K562 (cell line): Measurements from ENCODE around the gene PITRM1. TPM values are rescaled to one million over a fixed set of nuclear protein-coding genes. Genes with fewer than 3 reads are reported as not detected.

Source experiments
- ATAC-seq: fragments of 200-7000 bp; cut with Tn5 transposase; 3 replicates; pipeline ENCODE4 v1.9.1; 2020; ENCODE audit warnings: moderate library complexity
- BruUV-seq: library from RNA; stranded (reverse); fragments of 400-500 nt; replicated peaks from 2 replicates; lab custom pipeline; 2021; lab: Mats Ljungman, UMichigan
- CTCF ChIA-PET: fragments of 300-600 bp; formaldehyde crosslinking; extraction: SDS; loops from one replicate; lab custom pipeline; 2021; ENCODE audit warnings: low intra/inter-chr PET ratio; lab: Yijun Ruan, JAX
- POLR2A ChIA-PET: fragments of 300-600, 350-650 bp; sonication (Branson Sonifier 250); formaldehyde crosslinking; extraction: SDS; loops from one replicate; lab custom pipeline; 2021; ENCODE audit warnings: antibody characterized with exemption, inconsistent platforms; lab: Yijun Ruan, JAX
- DNase-seq, 4 experiments: peaks; one replicate each; pipeline versions ENCODE4 v3.0.0 to v3.0.0-alpha.2; 2011 to 2018; ENCODE audit warnings: low spot score in 3 of 4, mixed read lengths in 3 of 4; ENCODE audit errors: extremely low read depth in 1 of 4
- FAIRE-seq: peaks from 2 replicates; lab custom pipeline; 2011; peaks lifted over from hg19 to GRCh38; lab: Jason Lieb, UNC
- H2AFZ ChIP-seq: 2 replicates; pipeline ENCODE4 v1.6.0; 2011; ENCODE audit warnings: low read depth, low read length, control low read depth, inconsistent platforms
- H3K27ac ChIP-seq: fragments of 200-600 bp; 3 replicates; pipeline ENCODE4 v1.8.0; 2011; ENCODE audit warnings: low read depth, mild to moderate bottlenecking, control low read depth, inconsistent platforms, low read length, moderate library complexity, mixed read lengths; ENCODE audit errors: extremely low read depth
- H3K27me3 ChIP-seq, 2 experiments: fragments of 300-600 bp in 1 of 2; 2 replicates in 1 of 2; 3 replicates in 1 of 2; pipeline versions ENCODE4 v1.6.0 to v1.8.0; 2011; ENCODE audit warnings: inconsistent platforms in 2 of 2, low read length in 2 of 2, mild to moderate bottlenecking in 1 of 2, mixed read lengths in 1 of 2, moderate library complexity in 1 of 2; ENCODE audit not compliant: control insufficient read depth in 2 of 2, insufficient read depth in 2 of 2
- H3K36me3 ChIP-seq: fragments of 300-600 bp; 3 replicates; pipeline ENCODE4 v1.8.0; 2011; ENCODE audit warnings: mild to moderate bottlenecking, low read length, inconsistent platforms; ENCODE audit not compliant: control insufficient read depth, insufficient read depth
- H3K4me1 ChIP-seq, 2 experiments: fragments of 200-600 bp in 1 of 2; replicated peaks in 1 of 2; 2 replicates in 1 of 2; 3 replicates in 1 of 2; pipeline versions ENCODE4 v1.5.1 to v1.8.0; 2011; ENCODE audit warnings: inconsistent platforms in 2 of 2, low read length in 2 of 2, mild to moderate bottlenecking in 1 of 2, mixed read lengths in 1 of 2, moderate library complexity in 1 of 2; ENCODE audit not compliant: control insufficient read depth in 2 of 2, insufficient read depth in 2 of 2
- H3K4me2 ChIP-seq: 2 replicates; pipeline ENCODE4 v1.6.1; 2011; ENCODE audit warnings: low read length, control low read depth, inconsistent platforms, mixed read lengths; ENCODE audit not compliant: insufficient read depth
- H3K4me3 ChIP-seq: fragments of 200-600 bp; sonication (generic), shearing (Covaris generic); 2 replicates; pipeline ENCODE4 v1.5.1; 2016; ENCODE audit warnings: control low read depth, inconsistent platforms
- H3K79me2 ChIP-seq: fragments of 200-600 bp; 3 replicates; pipeline ENCODE4 v1.8.0; 2011; ENCODE audit warnings: low read length, inconsistent platforms; ENCODE audit not compliant: control insufficient read depth, insufficient read depth
- H3K9ac ChIP-seq, 2 experiments: 2 replicates each; pipeline versions ENCODE4 v1.6.0 to v1.6.1; 2011; ENCODE audit warnings: low read depth in 2 of 2, low read length in 2 of 2, control low read depth in 1 of 2, inconsistent platforms in 1 of 2, mild to moderate bottlenecking in 1 of 2, mixed read lengths in 1 of 2; ENCODE audit not compliant: insufficient read depth in 1 of 2
- H3K9me1 ChIP-seq: one replicate; pipeline ENCODE4 v1.6.0; 2011; ENCODE audit warnings: inconsistent platforms, mild to moderate bottlenecking, low read length, moderate library complexity; ENCODE audit not compliant: control insufficient read depth, insufficient read depth
- H3K9me3 ChIP-seq: replicated peaks from 2 replicates; pipeline ENCODE4 v1.5.1; 2011; ENCODE audit warnings: low read depth, low read length, inconsistent platforms; ENCODE audit not compliant: control insufficient read depth, insufficient read depth
- H4K20me1 ChIP-seq: replicated peaks from 2 replicates; pipeline ENCODE4 v1.6.1; 2011; ENCODE audit warnings: low read length, inconsistent platforms, mixed read lengths; ENCODE audit not compliant: control insufficient read depth, insufficient read depth
- EGR1 ChIP-seq: fragments of 450-650 bp; conservative IDR thresholded peaks from 2 replicates; pipeline ENCODE4 v1.6.1; 2017; ENCODE audit warnings: mild to moderate bottlenecking
- FOXJ2 ChIP-seq: fragments of 200-800 bp; sonication (Bioruptor generic); IDR thresholded peaks from 2 replicates; pipeline ENCODE4 v1.6.1; 2016; ENCODE audit warnings: missing genetic modification characterization, missing compliant biosample characterization
- NCOA2 ChIP-seq, 2 experiments: fragments of 450-650 bp; IDR thresholded peaks; 2 replicates each; pipeline ENCODE4 v1.6.1; 2018; ENCODE audit warnings: mild to moderate bottlenecking in 2 of 2, moderate library complexity in 1 of 2; ENCODE audit not compliant: partially characterized antibody in 2 of 2
- NFE2L1 ChIP-seq: fragments of 450-650 bp; IDR thresholded peaks from 2 replicates; pipeline ENCODE4 v1.6.1; 2016; ENCODE audit warnings: missing genetic modification characterization, low read depth, mild to moderate bottlenecking, missing compliant biosample characterization, moderate library complexity, borderline replicate concordance
- NUFIP1 ChIP-seq: fragments of 450-650 bp; IDR thresholded peaks from 2 replicates; pipeline ENCODE4 v1.6.1; 2018; ENCODE audit not compliant: partially characterized antibody
- SMARCE1 ChIP-seq: fragments of 450-650 bp; IDR thresholded peaks from 2 replicates; pipeline ENCODE4 v1.7.1; 2016; ENCODE audit warnings: mild to moderate bottlenecking
- WGBS: fragments of 100-300 bp; shearing (Covaris generic); methylation state at CpG from one replicate; pipeline ENCODE4 v1.1.6; 2016; ENCODE audit warnings: low coverage, mixed read lengths; ENCODE audit not compliant: insufficient coverage; ENCODE audit errors: missing lambda C conversion rate; 5-methylcytosine and 5-hydroxymethylcytosine counted together
- in situ Hi-C: fragments of 300-500 bp; cut with MboI; formaldehyde crosslinking; loops from 4 replicates; pipeline ENCODE4 v1.15.0; 2018; ENCODE audit warnings: inconsistent platforms, mixed read lengths
- intact Hi-C: fragments of 100-400 bp; cut with micrococcal nuclease; formaldehyde crosslinking; loops from 2 replicates; pipeline ENCODE4 v1.14.2; 2022
- polyA plus RNA-seq, 8 experiments: library from polyadenylated mRNA; depleted of rRNA in 4 of 8; stranded (reverse) in 5 of 8; unstranded in 3 of 8; fragments of >200 nt; fragmentation: Nextera tagmentation in 2 of 8; fragmentation: Illumina TruSeq in 1 of 8; extraction: Ambion mirVana in 2 of 8; extraction: Trizol in 1 of 8; gene quantifications; 2 replicates each; pipeline versions ENCODE4 v1.2.1 to v1.2.3, GENCODE V29; 2011 to 2014; ENCODE audit warnings: inconsistent platforms in 1 of 8, missing spikeins in 1 of 8
- total RNA-seq, 7 experiments: library from RNA; depleted of rRNA in 6 of 7; stranded (reverse); fragments of >200 nt in 6 of 7; fragmentation: Illumina TruSeq in 2 of 7; extraction: Trizol in 2 of 7; gene quantifications; 2 replicates each; pipeline versions ENCODE4 v1.2.1 to v1.2.3, GENCODE V29; 2011 to 2021; ENCODE audit warnings: low replicate concordance in 1 of 7
- TF ChIP-seq, protein P1 (sequence below): fragments of 450-650 bp; IDR thresholded peaks from 2 replicates; pipeline ENCODE4 v1.6.1; 2018; ENCODE audit not compliant: partially characterized antibody
- TF ChIP-seq, protein P2 (sequence below): sonication (generic); formaldehyde crosslinking; IDR thresholded peaks from 2 replicates; pipeline ENCODE4 v1.8.1; 2023; ENCODE audit warnings: mild to moderate bottlenecking, missing genetic modification reagents
- TF ChIP-seq, protein P3 (sequence below): fragments of 250-450 bp; sonication (Bioruptor Pico); IDR thresholded peaks from 2 replicates; pipeline ENCODE4 v1.4.0; 2020

PITRM1 gene
- total and polyA plus RNA-seq, 9 of the 15 experiments (the other 6 are each of a cell fraction or from before 2014, with no cell fraction given), result 21.1 to 70.4 (median 39.7) TPM

DNA sequence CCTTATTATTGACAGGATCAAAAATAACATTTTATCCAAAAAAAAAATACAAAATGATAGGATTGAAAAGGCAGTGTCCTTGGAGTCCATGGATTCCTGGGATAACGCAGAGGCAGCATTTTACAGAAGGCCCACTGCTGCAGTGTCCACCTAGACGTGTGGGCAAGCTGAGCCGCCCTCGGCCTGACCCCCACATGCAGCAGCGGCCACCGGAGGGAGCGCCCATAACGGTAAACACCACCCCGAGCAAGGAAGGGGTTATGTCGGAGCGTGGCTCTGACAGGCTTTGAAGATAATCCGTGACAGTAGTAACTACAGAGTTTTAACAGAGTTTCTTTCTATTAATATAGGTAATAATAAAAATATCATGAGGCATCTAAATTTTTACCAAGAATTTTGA, 45.3 kb upstream of the PITRM1 start:
- Histone ChIP-seq H3K9me3 (no peaks in the 10 kb centered on the region), H4K20me1 (no peaks in the 10 kb centered on the region), H3K4me1 (no peaks in the 10 kb centered on the region; a peak in 1 of 5 replicates), H3K9me1 (no peaks in the 10 kb centered on the region), H3K4me2 (no peak overlapping the region), H3K27me3 (peaks cover 3 to 25% of the 10 kb centered on the region in 2 experiments; a peak in 4 of 5 replicates), H3K4me3 (no peak overlapping the region), H3K79me2 (no peaks in the 10 kb centered on the region), H2AFZ (no peak overlapping the region), H3K27ac (no peak overlapping the region), H3K9ac (no peak overlapping the region), H3K36me3 (no peaks in the 10 kb centered on the region)
- in situ Hi-C loops, result loop anchor here (25.0 kb wide), 1 partner anchor 1544 kb away; no protein-coding TSS in a partner anchor
- ChIA-PET POLR2A (no interaction called here), CTCF (no interaction called here)
- 0% methylated on average over 12 of the region's 12 CpGs for WGBS
- no peak for FAIRE-seq
- no TSS peak for BruUV-seq
- TF ChIP-seq SMARCE1 (no peak), NUFIP1 (no peak), NFE2L1 (tag) (no peak), EGR1 (no peak), FOXJ2 (tag) (no peak), NCOA2 (IDR thresholded peaks at IDR 0.05; ENCODE audit: partially characterized antibody in 2 of 2) (no peak)
- TF ChIP-seq, protein P1, sequence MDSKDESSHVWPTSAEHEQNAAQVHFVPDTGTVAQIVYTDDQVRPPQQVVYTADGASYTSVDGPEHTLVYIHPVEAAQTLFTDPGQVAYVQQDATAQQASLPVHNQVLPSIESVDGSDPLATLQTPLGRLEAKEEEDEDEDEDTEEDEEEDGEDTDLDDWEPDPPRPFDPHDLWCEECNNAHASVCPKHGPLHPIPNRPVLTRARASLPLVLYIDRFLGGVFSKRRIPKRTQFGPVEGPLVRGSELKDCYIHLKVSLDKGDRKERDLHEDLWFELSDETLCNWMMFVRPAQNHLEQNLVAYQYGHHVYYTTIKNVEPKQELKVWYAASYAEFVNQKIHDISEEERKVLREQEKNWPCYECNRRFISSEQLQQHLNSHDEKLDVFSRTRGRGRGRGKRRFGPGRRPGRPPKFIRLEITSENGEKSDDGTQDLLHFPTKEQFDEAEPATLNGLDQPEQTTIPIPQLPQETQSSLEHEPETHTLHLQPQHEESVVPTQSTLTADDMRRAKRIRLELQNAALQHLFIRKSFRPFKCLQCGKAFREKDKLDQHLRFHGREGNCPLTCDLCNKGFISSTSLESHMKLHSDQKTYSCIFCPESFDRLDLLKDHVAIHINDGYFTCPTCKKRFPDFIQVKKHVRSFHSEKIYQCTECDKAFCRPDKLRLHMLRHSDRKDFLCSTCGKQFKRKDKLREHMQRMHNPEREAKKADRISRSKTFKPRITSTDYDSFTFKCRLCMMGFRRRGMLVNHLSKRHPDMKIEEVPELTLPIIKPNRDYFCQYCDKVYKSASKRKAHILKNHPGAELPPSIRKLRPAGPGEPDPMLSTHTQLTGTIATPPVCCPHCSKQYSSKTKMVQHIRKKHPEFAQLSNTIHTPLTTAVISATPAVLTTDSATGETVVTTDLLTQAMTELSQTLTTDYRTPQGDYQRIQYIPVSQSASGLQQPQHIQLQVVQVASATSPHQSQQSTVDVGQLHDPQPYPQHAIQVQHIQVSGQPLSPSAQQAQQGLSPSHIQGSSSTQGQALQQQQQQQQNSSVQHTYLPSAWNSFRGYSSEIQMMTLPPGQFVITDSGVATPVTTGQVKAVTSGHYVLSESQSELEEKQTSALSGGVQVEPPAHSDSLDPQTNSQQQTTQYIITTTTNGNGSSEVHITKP, result no peak
- TF ChIP-seq, protein P2, sequence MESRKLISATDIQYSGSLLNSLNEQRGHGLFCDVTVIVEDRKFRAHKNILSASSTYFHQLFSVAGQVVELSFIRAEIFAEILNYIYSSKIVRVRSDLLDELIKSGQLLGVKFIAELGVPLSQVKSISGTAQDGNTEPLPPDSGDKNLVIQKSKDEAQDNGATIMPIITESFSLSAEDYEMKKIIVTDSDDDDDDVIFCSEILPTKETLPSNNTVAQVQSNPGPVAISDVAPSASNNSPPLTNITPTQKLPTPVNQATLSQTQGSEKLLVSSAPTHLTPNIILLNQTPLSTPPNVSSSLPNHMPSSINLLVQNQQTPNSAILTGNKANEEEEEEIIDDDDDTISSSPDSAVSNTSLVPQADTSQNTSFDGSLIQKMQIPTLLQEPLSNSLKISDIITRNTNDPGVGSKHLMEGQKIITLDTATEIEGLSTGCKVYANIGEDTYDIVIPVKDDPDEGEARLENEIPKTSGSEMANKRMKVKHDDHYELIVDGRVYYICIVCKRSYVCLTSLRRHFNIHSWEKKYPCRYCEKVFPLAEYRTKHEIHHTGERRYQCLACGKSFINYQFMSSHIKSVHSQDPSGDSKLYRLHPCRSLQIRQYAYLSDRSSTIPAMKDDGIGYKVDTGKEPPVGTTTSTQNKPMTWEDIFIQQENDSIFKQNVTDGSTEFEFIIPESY, result no peak
- TF ChIP-seq, protein P3, sequence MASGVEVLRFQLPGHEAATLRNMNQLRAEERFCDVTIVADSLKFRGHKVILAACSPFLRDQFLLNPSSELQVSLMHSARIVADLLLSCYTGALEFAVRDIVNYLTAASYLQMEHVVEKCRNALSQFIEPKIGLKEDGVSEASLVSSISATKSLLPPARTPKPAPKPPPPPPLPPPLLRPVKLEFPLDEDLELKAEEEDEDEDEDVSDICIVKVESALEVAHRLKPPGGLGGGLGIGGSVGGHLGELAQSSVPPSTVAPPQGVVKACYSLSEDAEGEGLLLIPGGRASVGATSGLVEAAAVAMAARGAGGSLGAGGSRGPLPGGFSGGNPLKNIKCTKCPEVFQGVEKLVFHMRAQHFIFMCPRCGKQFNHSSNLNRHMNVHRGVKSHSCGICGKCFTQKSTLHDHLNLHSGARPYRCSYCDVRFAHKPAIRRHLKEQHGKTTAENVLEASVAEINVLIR, result no peak
- intact Hi-C loops, result no loop called here
- 0 out of 3 replicates have a peak, but pooled peaks have one; percentile 41 for ATAC-seq
- DNase-seq, result no peak
